Mucosa of gallbladder (tissue), 1 donor: Measurements from ENCODE around the gene PDIK1L. TPM values are rescaled to one million over a fixed set of nuclear protein-coding genes. Genes with fewer than 3 reads are reported as not detected.

Source experiments
- DNase-seq: peaks from one replicate; pipeline ENCODE4 v3.0.0-alpha.2; 2020; ENCODE audit warnings: low spot score
- total RNA-seq: library from RNA; stranded (reverse); gene quantifications from one replicate; pipeline ENCODE4 v1.2.1, GENCODE V29; 2021
- donor health status: DM: no; HTN: no; CAD: no.

The PDIK1L gene
- total RNA-seq, 1 donor from 2014 or later: 19.0 TPM

DNA sequence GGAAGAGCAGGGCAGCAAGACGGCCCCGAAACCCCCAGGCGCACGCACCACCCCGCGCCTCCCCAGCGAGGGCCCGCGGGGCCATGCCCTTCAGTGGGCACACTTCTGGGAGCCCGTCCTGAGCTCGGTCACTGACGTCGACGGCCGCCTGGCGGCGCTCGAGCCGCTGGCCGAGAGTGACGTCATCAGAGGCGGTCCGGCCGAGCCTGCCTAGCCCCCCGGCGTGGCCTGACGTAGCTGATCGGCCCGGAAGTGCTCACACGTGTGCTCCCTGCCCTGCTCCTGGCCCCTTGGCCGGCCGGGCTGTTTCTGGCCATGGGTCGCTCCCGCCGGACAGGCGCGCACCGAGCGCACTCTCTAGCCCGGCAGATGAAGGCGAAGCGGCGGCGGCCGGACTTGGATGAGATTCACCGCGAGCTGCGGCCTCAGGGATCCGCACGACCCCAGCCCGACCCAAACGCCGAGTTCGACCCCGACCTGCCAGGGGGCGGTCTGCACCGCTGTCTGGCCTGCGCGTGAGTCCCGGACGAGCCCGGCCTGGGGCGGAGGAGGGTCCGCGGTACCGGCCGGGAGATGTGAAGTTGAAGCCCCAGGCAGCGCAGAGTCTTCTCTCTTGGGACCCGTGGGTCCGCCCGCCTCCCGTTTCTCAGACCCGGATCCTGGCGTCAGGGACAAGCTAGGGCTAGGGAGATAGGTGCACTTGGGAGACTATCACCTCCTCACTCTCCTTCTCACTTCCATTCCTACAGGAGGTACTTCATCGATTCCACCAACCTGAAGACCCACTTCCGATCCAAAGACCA, 58.2 kb downstream of the PDIK1L start, which contains the start of gene ZNF593:
Gene ZNF593 (plus strand): TSS at position 240 of the 803 bp plus-strand sequence. CDS start 76 bp downstream, at position 316.
- peak; percentile 91 for DNase-seq

DNA sequence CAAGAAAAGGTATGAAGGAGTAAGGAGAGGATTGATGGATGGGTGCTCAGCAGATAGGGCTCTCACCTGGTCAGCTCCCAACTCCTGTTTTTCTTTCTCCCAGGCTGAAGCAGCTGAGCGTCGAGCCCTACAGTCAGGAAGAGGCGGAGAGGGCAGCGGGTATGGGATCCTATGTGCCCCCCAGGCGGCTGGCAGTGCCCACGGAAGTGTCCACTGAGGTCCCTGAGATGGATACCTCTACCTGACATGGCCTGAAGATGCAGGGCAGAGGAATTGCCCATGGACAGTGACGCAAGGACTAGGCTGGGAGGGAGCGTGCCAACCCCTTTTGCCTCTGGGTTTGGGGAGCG, 58.8 kb downstream of the PDIK1L start:
- no peak for DNase-seq

DNA sequence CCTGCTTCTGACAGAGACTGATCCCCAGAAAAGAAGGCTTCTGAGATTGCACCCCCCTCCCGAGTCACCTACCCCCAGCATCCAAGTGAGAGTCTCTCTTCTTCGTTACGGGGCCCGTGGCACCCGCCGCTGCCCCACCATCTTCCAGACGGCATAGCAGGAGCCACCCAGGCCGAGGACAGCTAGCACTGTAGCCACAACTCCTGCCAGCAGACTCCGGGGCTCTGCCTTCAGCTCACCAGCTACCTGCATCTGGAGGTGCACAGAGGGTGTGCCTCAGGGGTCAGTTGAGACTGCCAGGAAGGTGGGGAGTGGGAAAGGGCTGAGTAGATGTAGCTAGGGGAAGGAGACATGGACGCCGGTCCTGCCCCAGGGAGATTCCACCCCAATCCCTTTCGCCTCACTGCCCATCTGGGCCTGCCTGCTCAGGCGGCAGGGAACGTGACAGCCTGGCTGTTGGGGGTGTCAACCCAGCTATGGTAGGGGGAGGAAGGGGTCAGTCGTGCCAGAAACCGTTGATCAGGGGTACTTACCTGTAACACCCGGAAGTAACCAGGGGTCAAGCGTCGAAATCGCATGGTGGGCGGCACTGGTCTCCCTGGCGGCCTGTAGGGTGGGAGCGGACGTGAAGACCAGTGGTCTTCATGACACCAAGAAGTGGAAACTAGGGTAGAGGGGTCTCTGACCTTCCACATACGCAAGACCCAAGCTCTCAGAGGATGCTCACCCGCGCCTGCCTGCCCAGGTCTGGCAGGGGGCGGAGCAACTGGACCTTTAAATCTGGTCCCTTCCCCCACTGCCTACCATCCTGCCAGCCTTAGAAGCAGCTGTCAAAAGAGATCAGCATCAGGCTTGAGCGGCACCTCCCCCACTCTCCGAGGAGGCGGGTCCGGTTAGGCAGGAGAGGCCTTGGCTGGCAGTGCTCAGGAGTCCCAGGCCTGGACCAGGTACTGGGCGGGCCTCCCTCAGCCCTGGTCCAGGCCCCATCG, 59.8 kb downstream of the PDIK1L start, which contains the start of gene ZNF593OS:
Gene ZNF593OS (minus strand): TSS at position 749 of the 989 bp plus-strand sequence. CDS start 171 bp downstream, at position 578.
- DNase-seq: no peak

Other genes starting within 250 kb of the PDIK1L start
- 39.7 TPM for gene PAQR7, start 236.1 kb upstream of the PDIK1L start, total RNA-seq
- 48.7 TPM for gene STMN1, start 205.4 kb upstream of the PDIK1L start, total RNA-seq
- gene PAFAH2, start 113.8 kb upstream of the PDIK1L start, total RNA-seq: 43.6 TPM
- 1.6 TPM for gene EXTL1, start 90.0 kb upstream of the PDIK1L start, total RNA-seq
- 166 TPM for gene SLC30A2, start 65.7 kb upstream of the PDIK1L start, total RNA-seq
- 6.1 TPM for gene TRIM63, start 44.2 kb upstream of the PDIK1L start, total RNA-seq
- gene FAM110D, start 47.3 kb downstream of the PDIK1L start, total RNA-seq: 2.8 TPM
- not detected for gene C1orf232, start 57.1 kb downstream of the PDIK1L start, total RNA-seq
- gene ZNF593, start 58.1 kb downstream of the PDIK1L start, total RNA-seq: 28.1 TPM
- 0.29 TPM for gene ZNF593OS, start 60.0 kb downstream of the PDIK1L start, total RNA-seq
- gene CNKSR1, start 65.7 kb downstream of the PDIK1L start, total RNA-seq: 36.0 TPM
- not detected for gene CATSPER4, start 78.8 kb downstream of the PDIK1L start, total RNA-seq
- 10.0 TPM for gene CEP85, start 122.4 kb downstream of the PDIK1L start, total RNA-seq
- 133 TPM for gene SH3BGRL3, start 168.3 kb downstream of the PDIK1L start, total RNA-seq
- 21.3 TPM for gene UBXN11, start 194.8 kb downstream of the PDIK1L start, total RNA-seq
- 21.1 TPM for gene CD52, start 206.1 kb downstream of the PDIK1L start, total RNA-seq
- gene CRYBG2, start 242.3 kb downstream of the PDIK1L start, total RNA-seq: 25.5 TPM